ENCODE data around the gene TBRG1.
A peak's percentile ranks its signal among the peaks of the same experiment; 100 is the strongest.
"Not testable (repeated sequence)": the region's sequence is repeated elsewhere in the genome, so short reads cannot be mapped to it uniquely, and the experiment has no call there.

Gene TBRG1, protein sequence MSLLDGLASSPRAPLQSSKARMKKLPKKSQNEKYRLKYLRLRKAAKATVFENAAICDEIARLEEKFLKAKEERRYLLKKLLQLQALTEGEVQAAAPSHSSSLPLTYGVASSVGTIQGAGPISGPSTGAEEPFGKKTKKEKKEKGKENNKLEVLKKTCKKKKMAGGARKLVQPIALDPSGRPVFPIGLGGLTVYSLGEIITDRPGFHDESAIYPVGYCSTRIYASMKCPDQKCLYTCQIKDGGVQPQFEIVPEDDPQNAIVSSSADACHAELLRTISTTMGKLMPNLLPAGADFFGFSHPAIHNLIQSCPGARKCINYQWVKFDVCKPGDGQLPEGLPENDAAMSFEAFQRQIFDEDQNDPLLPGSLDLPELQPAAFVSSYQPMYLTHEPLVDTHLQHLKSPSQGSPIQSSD

DNA sequence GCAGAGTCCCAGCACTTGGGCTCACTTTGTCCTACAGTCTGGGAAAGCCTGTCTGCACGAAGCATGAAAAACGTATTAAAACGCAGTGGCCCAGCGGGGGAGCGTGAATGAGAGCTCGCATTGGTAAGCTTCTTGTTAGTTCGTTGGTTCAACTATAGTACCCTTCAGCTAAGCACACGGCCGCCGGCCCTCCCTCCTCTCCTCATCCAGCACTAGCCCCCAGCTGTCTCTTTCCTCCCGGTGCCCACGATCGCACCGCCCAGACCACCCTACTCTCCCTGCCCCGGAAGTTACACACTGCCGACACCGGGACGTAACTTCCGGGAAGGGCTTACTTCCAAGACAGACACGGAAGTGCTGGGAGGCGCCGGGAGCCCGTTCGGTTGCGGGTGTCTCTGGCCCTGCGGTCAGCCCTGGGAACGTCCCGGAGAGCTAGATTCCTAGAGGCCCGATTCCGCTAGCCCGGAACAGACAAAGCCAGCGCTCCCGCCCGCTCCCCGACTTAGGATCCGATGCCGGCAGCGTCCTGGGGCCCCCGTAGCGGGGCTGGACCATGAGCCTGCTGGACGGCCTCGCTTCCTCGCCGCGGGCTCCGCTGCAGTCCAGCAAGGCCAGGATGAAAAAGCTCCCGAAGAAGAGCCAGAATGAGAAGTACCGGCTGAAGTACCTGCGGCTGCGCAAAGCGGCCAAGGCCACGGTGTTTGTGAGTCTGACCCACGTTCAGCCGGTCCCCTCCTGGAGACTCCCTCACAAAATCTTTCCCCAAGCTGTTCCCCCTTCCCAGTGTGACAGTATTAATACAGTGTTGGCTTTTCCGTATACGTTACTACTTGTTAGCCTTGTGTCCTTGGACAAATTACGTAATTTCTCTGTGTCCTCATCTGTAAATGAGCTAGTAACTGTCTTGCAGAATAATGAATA, at the start of gene TBRG1:
Gene TBRG1, plus strand, starts transcription at position 334 of the 921 bp plus-strand sequence. Its CDS starts 220 bp downstream, at position 554.
- peak; percentile 79 for DNase-seq (ENCODE audit: low spot score)

DNA sequence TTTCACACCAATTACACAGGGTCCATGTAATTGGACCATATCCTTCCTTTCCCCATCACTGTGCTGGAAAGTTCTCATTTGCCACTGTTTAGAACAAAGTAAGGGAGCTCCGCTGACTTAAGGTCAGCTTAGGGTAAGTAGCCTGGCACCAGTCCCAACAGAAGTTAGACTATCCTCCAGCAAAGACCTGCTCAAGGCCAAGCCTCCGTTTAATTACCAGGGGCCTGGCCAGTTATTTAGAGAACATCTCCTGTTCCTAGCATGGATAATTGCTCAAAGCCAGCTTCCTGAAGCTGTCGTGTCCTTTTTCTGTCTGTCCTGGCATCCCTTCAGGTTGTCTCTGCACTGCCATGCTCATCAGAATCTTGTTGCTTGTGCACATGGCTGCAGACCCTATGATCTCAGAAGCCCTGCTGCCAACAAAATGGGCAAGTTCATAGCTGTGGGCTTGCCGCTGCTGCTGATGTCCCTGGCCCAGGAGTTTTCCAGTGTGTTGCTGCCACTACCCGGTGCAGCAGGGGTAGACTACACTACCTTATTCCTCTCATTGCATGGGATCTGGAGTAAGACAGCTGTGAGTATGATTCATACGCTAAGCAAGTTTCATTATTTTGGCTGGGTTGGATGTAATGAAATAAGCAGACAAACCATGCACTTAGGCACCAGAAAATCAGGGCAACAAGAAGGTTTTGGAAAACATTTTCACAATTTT, 44.8 kb upstream of the TBRG1 start:
- no peak for DNase-seq (ENCODE audit: low spot score)

DNA sequence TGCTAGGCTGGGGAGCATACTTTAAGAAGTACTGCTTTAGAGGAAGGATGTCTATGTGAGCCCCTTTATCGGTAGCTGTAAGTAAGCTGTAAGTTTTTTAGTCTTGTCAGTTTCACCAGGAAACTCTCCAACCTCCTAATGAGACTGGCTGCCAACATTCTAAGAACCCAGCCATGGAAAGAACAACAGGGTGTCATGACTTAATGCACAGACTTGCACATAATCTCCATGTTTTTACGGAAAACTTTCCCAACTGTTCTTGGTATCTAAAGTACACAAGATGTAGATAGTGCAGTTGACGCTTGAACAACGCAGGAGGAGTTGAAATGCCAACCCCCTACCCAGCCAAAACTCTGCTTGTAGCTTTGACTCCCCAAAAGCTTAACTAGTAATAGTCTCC, 43.9 kb upstream of the TBRG1 start:
- no peak for DNase-seq (ENCODE audit: low spot score)

DNA sequence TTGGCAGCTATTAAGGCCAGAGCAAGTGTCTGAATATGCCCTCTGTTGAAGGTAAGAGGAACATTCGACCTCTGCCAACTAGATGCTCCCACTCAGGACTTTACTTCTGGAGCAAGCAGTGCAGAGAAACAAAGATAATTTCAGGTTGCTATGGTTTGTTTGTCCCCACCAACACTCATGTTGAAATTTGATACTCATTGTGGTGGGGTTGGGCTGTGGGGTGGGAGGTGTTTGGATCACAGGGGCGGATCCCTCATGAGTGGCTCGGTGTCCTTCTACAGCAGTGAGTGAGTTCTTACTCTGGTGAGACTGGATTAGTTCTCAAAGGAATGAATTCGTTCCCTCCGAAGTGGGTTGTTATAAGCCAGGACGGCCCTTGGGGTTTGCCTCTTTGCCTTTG, 40.8 kb upstream of the TBRG1 start:
- no peak for DNase-seq (ENCODE audit: low spot score)

DNA sequence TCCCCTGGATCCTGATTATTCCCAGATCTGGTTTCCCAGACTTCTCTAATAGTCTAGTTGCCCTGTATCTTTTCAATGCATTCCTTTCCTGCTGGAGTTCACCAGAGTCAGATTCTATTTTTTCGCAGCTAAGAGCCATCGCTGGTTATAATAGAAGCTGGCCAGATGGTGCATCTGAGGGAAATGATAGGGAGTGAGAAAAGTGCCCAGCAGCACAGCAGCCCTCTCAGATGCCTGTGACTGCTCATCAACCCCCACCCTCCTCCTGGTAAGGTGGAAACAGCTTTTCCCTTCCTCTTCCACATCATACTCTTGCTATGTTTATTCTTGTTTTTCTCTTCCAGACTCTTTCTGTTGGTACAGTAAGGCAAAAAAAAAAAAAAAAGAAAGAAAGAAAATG, 40.1 kb upstream of the TBRG1 start:
- DNase-seq (ENCODE audit: low spot score), result no peak

DNA sequence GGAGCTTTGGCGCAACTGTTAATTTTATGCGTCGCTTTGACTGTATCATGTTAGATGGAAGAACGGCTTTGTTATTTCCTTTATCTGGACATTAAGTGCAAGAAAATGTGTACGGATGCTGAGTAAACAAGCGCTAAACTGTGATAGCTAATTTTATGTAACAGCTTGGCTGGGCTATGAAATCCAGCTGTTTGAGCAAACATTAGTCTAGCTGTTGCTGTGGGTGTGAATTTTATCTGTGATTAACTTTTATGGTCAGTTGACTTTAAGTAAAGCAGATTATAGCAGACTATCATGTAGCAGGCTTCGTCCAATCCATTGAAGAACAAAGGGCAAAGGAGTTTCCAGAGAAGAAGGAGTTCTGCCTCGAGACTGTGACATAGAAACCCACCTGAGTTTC, 38.9 kb upstream of the TBRG1 start:
- DNase-seq (ENCODE audit: low spot score), result no peak

DNA sequence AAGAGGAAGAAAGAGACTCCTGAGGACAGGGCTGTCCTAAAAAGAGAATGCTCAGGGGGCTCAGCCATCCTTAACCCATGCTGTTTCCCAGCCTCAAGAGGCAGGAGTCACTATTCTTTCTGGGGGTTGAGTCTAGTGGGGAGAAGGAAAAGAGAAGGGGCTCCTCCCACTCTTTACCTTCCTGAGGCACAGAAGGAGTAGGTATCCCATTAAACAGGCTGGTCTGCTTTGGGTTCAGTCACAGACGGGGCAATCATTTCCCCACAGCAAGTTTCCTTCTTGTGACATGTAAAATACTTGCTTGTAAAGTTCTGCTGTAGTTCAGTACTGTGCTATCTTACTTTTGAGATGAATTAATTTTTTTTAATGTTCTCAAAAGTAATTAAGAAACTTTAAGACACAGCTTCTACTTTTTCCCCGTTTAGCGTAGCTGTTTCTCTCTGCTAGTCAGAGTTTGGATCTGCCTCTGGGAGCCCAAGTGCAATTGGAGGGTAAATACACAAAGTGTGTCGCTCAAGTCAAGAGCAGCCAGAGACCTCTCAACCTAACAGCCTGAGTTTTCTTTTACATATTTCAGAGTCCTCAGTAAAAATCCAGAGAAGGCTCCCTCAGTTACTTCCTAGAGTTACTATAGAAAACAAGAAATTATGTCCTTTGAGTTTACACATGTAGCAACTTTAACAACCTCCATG, 37.8 kb upstream of the TBRG1 start:
- no peak for DNase-seq (ENCODE audit: low spot score)

DNA sequence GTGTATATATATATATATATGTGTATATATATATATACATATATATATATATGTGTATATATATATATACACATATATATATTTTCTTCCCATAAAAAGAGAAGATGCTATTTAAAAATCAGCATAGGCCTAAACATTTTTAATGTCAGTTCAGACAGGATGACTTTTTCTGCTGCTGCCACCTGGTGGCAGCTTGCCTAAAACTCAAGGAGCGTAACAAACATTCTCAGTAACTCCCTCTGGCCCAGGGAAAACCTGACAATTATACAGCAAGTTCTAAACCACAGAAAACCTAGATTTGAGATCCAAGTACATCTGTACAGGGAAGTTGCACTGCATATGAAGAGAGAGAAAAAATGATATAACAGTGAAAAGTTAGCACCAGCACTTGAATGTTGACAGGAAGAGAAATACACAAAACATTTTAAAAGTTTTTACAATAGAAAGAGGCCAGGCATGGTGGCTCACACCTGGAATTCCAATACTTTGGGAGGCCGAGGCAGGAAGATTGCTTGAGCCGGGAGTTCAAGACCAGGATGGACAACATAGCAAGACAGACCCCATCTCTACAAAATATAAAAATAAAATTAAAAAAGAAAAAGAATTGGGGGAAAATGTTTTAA, 36.3 kb upstream of the TBRG1 start:
- DNase-seq (ENCODE audit: low spot score), result peak; percentile 53

DNA sequence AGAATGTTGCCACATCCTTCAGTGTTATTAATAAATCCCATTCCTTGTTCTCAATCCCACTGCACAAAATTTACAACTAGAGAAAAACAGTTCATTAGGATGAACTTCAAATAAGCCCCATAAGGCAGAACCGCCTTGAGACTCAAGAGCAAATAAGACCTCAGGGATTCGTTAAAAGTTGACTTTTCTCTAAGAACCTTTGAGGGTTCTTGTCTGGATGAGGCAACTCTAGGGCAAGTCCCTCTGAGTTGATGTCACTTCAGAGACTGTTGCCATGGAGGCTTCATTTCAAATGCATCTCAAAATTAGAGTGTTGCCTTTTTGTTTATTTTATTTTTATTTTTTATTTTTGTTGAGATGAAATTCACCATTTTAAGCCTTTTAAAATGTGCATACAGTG, 31.2 kb upstream of the TBRG1 start:
- no peak for DNase-seq (ENCODE audit: low spot score)

DNA sequence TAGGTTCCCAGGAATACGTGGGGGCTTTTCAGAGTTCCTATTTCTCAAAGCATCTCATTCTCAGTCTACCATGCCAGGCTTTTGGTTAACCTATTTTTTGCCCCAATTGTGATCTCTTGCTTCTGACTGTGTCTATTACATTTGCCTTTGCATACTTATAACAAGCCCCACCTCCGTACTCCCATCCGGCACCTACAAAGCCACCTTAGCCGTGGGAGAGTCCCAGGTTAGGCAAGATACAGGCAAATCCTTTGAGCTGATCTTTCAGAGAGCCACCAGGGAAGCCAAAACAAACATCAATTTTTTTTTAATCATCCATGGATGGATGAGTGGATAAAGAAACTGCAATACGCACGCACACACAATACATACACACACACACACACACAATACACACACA, 30.0 kb upstream of the TBRG1 start:
- no peak for DNase-seq (ENCODE audit: low spot score)

DNA sequence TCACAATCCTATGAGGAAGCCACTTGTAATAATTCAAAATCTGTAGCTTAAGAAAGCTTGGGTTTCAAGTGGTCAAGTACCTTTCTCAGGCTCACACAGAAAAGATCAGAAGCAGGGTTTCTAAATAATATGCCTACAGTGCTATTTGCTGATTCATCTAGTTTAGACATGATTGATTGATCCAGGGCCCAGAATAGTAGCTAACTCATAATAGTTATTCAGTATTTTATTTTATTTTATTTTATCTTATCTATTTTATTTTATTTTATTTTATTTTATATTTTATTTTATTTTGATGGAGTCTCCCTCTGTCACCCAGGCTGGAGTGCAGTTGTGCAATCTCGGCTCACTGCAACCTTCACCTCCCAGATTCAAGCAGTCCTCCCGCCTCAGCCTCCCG, 27.4 kb upstream of the TBRG1 start:
- DNase-seq (ENCODE audit: low spot score), result no peak

DNA sequence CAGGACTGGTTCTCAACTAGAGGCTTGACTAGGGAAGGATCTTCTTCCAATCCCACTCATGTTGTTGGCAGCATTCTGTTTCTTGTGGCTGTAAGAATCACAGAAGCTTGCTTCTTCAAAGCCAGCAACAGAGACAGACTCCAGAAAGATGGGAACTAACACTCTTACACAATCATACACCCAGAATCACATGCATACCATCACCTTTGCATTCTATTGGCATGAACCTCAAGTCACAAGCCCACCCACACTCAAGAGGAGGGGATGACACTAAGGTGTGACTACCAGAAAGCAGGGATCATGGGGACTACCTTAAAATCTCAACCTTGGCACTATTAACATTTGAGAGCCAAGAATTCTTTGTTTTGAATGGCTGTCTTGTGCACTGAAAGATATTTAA, 25.0 kb upstream of the TBRG1 start:
- no peak for DNase-seq (ENCODE audit: low spot score)

DNA sequence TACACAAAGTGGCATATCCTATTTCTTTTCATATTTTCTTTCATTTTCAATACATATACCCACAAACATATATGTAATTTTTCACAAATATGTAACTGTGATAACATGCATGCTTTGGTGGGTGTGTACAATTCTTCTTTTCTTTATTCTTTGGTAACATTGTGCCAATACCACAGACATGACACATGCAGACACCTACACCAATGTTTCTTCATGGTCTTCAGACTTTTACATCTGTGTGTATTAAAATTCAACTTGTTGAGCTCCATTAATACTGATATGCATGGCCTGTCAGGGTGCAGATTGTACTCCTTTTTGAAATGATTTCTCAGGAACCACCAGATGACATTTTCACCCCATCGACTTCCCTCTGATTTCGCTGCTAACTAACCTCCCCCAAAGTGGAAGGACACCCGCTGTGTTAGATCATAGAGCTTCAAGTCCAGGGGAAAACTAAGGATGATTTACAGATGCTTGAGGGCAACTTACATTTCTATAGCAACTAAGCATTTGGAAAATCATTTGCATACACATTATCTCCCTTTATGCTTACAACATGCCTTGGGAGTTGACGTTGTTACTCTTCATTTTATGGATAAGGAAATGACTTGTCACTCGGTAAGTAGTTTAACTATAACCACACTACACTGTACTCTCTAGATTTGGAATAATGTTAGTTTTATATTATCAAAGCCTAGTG, 21.9 kb upstream of the TBRG1 start:
- DNase-seq (ENCODE audit: low spot score), result no peak

DNA sequence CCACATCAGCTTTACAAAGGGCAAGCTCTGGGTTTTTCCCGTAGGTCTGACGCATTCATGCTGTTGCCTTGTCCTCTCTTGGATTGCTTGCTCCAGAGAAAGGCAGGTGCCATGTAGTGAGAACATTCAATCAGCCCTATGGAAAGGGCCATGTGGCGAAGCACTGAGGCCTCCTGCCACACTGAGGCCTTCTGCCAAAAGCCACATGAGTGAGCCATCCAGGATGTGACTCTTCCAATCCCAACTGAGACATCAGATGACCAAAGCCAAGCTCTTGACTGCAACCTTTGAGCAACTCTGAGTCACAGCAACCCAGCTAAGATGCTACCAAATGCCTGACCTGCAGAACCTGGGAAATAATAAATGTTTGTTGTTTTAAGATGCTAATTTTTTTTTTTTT, 20.5 kb upstream of the TBRG1 start:
- no peak for DNase-seq (ENCODE audit: low spot score)

DNA sequence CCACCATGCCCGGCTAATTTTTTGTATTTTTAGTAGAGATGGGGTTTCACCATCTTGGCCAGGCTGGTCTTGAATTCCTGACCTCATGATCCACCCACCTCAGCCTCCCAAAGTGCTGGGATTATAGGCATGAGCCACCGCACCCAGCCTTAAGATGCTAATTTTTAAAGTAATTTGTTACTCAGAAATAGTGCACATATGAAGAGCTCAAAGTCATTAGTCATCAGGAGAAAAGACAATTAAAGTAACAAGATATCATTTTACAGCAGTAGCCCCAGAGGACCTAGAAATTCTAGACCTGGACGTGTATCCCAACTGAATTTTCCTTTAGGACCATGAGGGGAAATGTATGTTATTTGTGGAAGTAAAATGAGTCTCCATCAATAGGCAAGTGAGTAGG, 19.9 kb upstream of the TBRG1 start:
- DNase-seq (ENCODE audit: low spot score), result not testable (repeated sequence)

DNA sequence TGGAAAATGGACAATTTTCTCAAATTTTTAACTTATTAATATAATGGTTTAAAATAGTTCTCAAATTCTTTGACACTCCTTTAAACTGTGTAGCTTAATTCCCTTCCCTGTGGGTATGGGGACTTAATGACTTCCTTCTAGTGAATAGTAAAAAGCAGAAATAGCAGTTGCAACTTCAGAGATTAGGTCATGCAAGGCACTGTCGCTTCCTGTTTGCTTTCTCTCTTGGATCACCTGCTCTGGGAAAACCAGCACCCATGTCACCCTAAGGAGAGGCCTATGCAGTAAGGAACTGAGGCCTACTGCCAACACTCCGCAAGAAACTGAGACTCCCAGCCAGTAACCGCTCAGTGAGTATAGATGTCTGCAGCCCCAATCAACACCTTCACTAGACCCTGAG, 16.9 kb upstream of the TBRG1 start:
- no peak for DNase-seq (ENCODE audit: low spot score)

DNA sequence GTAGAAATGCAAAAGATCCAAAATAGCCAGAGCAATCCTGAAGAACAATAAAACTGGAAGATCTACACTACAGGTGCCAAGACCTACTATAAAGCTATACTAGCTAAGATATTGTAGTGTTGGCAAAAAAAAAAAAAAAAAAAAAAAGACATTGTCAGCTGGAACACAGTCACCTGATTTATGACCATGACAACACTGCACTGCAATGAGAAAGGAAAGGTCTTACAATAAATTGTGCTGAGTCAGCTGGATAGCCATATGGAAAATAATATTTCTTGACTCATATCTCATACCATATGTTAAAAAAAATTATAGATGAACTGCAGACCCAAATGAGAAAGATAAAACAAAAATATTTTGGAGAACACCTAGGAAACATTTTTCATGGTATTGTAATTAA, 14.5 kb upstream of the TBRG1 start:
- DNase-seq (ENCODE audit: low spot score), result no peak

DNA sequence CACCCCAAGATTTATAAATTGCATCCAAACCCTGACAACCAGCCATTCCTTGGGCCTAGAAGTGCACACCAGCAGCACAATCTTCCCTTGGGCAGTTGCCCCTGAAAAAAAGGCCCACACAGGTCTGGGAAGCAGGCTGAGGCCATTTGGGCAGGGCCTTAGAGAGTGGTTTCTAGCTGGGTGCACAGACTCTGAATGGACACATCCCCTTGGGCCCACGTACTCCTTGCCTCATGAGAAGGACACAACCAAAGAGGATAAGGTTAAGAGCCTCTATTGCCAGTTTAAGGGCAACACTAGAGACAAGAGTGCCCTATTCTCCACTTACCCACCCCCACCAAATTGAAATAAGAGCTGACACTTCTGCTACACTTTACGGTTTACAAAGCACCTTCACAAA, 12.4 kb upstream of the TBRG1 start:
- no peak for DNase-seq (ENCODE audit: low spot score)

DNA sequence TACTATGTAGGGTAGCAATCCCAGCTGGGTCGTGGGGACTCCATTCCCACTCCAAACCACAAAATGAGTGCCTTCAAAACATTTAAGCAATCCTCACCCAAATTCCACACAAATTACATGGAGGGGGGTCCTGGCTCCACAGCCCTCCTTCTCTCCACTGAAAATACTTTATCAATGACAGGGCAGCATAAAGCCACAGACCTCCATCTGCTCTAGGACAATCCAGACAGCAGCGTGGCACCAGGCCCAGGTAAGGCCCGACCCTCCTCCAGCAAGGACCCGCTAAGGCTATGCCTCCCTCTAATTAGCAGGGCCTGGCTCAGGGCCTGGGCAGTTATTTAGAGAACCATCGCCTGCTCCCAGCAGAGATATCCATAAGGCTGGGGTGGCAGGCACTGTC, 11.6 kb upstream of the TBRG1 start, which contains the start of gene PANX3:
Gene PANX3, plus strand, starts transcription at position 365 of the 400 bp plus-strand sequence. CDS start 129 bp downstream, outside the sequence.
- DNase-seq (ENCODE audit: low spot score), result no peak

DNA sequence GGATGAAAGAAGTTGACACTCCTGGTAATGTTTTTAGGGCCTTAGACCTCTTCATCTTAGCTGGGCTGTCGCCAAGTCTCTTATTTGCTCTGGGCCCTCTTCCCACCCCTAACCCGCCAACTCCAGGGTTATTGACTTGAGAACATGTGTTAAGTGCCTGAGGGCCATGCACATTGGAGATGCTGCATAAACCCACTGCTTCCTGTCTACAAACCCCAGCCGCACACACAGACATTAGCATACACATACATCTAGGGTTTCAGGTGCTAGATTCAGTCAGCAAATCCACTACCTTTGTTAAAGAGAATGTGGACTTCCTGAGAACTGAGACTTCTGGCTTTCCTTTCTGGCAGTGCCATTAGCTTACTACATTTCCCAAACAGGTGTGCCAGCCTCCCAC, 10.6 kb upstream of the TBRG1 start:
- DNase-seq (ENCODE audit: low spot score), result no peak
